HL-60/S4 treated with phorbol 12-myristate 13-acetate at 8.2 ng/mL for 4 days and 3 days (cell line): Measurements from ENCODE around the gene PRPF31.
"Not testable (repeated sequence)": the region's sequence is repeated elsewhere in the genome, so short reads cannot be mapped to it uniquely, and the experiment has no call there.

Experiments
- in situ Hi-C: fragments of 300-500 bp; cut with MboI; formaldehyde crosslinking; loops from 2 replicates; pipeline ENCODE4 v1.15.0; 2022; ENCODE audit warnings: low sequenced_read_pairs

PRPF31 gene

DNA sequence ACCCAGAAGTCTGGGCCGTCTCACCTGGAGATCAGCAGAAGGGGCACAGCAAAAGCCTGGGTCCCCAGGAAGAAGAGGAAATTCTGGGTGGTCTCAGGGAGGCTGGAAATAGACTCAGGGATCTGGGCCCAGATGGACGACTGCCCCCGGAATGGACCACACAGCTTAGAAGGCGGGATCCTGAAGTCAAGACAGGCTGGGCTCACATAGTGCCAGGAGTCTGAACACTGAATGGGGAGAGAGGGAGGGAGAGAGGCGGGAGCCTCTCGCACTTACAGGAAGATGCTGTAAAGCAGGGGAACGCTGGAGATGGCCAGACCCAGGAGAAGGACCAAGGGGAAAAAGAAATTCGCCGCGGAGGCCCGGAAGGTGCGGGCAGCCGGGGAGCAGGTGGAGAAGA lies 45.3 kb downstream of the PRPF31 start:
- in situ Hi-C loops: no loop called here

DNA sequence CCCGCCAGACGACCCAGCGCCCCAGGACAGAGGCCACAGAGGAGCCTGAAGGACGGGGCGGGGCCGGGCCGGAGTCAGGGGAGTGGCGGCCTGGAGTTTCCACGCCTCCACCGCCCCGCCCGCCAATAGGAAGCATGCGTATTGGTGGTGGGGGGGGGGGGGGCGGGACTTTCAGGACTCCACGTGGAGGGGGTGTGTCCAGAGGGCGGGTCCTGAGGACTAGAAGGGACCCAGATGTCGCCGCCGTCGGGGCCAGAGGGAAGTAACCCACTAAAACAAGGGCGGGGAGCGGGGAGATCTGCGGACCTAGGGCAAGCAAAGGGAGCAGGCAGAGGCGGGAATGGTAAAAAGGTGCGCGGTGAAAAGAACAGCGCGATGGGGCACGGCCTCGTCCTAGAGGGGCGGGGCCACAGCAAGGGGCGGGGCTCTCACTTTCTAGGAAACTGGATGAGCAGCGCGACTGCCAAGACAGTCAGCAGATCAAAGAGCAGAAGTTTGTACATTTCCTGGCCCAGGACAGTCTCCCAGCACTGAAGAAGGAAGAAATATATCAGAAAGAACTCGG lies 46.8 kb downstream of the PRPF31 start:
- in situ Hi-C loops: no loop called here

DNA sequence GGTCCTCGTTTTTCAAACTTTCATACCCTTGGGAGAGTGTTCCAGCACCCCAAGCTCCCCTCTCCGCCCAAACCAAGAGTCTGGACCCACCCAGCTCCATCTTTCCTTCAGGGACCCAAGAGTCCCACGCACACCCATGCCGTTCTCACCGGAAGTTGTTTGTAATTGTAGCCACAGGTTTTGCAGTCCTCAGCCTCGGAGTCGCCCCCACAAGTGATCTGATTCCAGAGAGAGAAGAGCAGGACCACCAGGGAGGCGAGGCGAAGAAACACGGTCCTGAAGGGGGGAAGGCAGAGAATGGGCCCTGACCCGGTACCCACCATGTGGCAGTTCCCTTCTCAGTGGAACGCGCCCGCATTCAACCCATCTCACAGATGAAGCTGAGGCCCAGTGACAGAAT lies 47.3 kb downstream of the PRPF31 start:
- in situ Hi-C loops: no loop called here

DNA sequence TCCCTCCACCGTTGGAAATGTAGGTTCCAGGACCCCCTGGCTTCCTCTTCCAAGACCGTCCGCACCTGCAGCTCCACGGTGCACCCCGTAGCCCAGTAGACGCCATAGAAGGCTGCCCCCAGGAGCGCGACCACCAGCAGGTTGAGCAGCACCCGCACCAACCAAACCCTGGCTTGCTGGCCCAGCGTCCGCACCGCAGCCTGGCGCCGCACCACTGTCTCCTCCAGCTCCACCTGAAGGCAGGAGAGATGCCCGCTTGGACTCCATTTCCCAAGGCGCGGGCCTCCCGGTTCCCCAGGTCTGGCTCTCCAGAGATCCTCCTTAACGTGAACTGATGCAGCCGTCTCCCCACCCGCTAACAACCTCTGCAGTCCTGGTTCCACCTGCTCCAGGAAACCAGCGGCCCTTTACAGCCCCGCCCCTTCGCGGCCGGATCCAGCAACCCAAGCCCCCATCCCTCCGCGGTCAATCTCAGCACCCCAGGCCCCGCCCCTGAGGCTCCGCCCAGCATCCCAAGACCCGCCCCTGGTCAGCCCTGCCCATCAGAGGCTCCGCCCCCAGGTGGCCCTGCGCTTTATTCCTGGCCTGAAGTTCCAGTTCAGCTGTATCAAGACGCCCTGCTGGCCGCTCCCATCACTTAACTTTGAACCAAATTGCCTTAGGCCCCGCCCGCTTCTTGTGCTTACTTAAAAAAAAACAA lies 49.0 kb downstream of the PRPF31 start:
- in situ Hi-C loops: no loop called here

DNA sequence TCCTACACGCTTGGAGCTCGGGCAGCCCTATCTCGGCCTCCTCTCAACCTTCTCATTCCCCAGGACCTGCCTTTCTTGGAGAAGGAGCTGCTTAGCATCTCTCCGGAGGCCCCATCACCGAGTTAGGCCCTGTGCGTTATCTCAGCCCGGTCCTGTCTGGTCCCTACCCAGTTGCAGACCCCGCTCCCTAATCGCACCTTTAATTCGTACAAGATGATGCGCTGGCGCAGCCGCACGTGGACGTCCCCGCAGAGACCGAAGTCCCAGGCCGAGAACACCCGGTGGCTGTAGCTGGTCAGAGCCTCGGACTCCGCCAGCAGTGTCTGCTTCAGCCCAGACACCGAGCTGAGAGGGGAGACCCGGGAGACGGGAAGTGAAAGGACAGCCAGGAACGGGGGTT lies 49.7 kb downstream of the PRPF31 start:
- in situ Hi-C loops: no loop called here

DNA sequence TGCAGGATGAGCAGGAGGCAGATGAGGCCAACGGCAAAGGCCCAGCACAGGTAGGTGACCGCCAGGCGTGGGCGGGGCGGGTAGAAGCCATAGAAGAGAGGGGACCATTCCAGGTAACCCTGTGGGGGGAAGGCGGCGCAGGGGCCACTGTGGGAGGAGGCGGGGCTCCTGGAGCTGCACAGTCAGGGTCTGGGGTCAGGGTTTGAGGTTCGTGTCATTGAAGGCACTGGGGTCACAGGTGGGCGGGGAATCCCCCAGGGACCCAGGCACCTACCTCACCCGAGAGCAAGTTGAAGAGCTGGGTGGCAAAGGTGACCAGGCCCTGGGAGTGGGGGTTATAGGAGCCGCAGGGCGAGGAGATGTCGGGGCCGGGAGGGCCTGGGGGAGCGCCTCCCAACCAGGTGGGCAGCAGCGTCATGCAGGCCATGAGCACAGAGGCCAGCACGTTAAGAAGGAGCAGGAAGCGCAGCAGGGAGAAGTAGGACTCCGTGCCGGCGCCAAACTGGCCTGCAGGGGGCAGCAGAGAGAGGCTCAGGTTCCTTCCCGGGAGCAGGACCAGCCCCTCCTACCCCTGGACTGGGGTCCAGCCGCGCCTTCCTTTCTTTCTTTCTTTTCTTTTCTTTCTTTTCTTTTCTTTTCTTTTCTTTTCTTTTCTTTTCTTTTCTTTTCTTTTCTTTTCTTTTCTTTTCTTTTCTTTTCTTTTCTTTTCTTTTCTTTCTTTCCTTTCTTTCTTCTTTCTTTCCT lies 52.8 kb downstream of the PRPF31 start:
- in situ Hi-C loops: no loop called here

DNA sequence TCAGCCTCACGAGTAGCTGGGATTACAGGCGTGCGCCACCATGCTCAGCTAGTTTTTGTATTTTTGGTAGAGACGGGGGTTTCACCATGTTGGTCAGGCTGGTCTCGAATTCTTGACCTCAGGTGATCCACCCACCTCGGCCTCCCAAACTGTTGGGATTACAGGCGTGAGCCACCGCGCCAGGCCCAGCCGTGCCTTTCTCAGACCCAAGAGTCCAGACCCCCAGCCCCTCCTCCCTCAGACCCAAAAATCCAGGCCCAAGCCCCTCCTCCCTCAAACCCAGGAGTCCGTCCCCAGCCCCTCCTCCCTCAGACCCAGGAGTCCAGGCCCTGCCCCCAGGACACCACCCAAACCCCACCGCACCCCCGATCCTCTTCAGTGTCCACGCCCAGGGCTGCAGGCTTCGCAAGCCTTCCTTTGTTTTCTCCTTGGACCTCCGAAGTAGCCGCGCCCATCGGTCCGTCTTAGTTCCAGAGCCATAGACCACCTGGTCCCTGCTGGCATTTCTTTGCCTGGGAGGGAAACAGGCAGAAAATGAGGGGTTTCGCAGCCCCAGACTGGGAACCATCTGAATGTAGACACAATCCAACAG lies 53.7 kb downstream of the PRPF31 start:
- in situ Hi-C loops: no loop called here

DNA sequence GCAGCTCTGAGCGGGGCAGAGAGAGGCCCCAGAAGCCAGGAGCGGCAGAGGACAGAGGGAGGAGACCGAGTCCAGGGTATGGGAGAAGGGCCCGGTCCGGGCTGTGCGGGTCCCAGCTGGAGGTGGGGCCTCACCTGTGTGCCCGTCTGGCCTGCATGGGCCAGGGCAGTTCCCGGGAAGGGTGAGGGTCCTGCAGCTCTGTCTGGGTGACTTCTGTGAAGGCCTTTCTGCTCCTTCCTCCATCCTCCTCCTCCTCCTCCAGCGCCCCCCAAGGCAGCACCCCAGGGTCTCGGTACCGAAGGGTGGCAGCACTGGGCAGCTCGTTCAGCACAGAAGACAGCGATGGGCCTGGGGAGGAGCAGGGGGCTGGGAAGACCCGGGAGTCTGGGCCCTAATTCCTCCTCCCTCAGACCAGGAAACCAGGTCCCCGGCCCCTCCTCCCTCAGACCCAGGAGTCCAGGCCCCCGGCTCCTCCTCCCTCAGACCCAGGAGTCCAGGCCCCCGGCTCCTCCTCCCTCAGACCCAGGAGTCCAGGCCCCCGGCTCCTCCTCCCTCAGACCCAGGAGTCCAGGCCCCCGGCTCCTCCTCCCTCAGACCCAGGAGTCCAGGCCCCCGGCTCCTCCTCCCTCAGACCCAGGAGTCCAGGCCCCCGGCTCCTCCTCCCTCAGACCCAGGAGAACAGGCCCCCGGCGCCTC lies 56.3 kb downstream of the PRPF31 start:
- in situ Hi-C loops: not testable (repeated sequence)

DNA sequence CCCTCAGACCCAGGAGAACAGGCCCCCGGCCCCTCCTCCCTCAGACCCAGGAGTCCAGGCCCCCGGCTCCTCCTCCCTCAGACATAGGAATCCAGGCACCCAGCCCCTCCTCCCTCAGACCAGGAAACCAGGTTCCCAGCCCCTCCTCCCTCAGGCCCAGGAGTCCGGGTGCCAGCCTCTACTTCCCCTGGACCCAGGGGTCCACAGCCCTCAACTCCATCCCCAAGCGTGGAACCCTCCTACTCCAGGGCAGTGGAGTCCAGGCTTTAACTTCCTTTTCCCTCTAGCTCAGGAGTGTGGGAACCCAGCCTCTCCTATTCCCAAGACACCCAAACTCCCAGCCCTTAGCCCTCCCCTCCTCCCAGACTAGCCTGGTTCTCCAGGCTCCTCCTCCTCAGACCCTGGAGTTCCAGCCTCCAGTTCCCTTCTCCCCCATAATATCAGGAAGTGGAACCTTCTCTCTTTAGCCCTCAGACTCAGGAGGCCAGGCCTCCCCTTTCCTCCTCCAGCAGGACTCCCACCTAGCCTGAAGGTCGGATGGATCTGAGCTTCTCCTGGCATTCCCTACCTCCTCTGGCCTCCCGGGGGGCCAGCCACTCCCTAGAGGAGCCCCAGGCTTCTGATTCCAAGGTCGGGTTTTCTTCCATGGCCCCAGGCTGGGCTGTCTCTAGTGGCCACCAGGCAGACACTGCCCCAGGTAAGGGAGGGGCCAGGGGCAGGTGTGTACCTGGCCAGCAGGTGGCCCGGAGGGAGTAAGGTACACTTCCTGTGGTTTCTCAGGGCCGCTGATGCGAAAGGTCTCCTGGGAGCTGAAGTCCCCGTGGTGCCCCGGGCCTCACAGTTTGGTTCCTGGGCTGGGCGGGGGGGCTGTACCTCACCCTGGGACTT lies 57.2 kb downstream of the PRPF31 start, which contains the start of gene TMC4:
TMC4 (minus strand) TSS at position 690 of the 888 bp plus-strand sequence; CDS start at position 647, 43 bp downstream.
- in situ Hi-C loops: no loop called here

DNA sequence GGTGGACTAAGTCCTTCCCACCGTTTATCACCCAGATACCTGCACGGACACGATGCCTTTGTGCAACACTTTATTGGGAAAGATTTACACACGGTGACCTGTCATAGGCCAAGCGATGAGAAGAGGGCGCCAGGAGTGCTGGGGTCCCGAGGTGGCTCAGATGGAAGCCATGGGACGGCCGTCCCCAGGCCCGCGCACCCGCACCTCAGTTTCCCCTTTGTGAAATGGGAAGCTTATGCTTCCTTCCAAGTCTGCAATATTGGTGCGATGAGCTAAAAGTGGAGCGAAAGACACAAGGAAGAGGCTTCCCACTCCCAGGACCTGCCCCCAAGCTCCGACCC lies 57.8 kb downstream of the PRPF31 start:
- in situ Hi-C loops: no loop called here

DNA sequence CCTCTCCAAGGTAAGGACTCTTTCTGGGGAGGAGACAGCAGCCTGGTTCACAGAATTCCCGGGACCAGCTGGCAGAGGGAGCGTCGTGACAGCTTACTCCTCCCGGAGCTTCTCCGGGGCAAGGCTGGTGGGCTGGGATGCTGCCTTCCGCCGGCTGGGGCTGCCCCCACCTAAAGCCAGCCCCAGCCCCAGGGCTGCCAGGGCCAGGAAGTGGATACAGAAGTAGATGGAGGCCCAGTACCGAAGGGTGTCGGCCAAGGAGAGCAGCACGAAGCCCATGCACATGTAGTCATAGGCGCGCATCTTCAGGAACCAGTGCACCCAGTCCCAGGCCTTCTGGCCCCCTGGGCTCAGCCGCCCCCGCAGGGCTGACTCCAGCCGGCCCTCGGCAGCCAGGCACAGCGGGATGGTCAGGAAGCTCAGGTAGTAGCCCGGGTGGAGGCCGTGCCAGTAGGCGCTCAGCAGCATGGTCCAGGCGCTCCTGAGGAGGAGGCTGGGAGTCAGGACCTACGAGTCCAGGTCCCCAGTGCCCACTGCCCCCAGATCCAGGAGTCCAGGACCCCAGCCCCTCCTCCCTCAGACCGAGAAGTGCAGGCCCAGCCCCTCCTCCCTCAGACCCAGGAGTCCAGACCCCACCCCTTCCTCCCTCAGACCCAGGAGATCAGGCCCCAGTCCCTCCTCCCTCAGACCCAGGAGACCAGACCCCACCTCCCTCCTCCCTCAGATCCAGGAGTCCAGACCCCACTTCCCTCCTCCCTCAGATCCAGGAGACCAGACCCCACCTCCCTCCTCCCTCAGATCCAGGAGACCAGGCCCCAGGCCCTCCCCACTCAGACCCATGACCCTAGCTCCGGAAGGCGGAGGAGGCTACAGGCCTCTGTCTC lies 58.6 kb downstream of the PRPF31 start:
- in situ Hi-C loops: no loop called here

DNA sequence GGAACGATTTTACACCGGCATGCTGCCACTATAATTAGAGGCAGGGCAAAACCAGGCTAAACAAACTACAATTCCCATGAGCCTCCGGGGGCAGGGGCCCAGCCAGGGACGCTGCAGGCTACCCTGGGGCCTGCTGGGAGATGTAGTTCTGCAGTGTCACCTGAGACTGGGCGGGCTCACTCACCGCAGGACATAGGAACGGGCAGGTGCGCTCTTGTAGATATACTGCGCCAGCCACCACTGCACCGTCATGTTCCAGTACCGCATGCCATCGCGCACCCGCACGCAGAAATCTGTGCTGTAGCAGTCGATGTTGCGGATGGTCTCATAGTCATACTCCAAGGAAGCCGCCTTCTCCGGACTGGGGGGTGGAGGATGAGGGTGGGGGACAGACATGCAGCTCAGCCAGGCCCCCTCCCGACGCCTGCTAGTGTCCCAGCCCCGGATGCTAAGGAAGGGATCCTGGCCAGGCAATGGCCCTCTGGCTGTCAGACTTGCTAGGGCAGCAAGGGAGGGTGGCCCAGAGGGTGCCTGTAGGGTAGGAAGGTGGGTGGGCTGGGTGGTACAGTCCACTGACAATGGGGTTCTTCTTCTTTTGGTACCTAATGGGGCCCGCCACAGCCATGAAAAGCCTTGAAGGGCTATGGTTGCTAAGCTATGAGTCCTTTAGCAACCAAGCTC lies 63.2 kb downstream of the PRPF31 start:
- in situ Hi-C loops: no loop called here

DNA sequence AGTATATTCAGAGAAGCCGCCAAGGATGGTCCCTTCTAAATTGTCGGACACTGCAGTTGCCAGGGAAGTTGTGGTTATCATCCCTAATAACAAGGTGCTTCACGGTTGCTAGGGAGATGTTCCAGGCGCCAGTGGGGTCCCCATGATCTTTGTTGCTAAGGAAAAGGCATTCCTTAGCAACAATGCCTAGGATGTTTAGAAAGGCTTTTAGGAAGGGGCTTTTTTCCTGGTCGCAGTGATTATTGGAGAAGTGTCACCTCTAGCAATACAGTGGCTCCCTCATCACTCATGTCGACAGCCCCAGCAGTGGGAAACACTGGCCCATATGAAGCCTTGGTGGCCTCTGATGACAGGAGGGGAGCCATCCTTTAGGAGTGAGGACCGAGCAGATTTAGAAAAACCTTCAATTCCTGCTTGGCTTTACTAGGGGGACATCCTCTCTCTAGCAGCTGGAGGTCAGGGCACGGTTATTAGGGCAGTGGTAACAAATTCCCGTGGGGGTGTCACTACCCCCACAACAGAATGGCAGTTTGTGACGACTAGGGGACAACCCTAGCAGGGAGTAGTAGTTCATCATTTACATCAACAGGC lies 63.8 kb downstream of the PRPF31 start:
- in situ Hi-C loops: no loop called here

DNA sequence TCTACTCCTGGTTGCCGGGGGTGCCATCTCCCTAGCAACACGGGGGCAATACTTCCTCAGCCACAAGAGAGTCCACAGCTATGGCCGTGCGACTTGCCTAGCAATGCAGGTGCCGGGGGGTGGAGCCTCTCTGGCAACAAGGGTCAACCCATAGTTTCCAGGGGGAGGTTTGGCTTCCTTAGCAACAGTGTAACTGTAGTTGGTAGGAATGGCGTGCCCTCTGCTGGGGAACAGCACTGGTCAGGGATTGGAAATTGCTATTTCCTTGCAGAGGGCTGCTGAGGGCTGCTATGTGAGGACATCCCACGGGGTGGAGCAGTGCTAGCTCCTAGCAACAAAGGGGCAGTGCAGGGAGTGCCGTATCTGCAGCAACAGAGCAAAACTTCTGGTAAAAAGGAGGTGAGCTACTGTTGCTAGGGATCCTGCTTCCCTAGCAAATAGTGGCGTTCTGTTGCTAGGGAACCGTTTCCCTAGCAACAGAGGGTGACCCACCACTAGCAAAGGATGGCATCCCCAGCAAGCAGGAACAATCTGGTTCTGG lies 64.4 kb downstream of the PRPF31 start:
- in situ Hi-C loops: no loop called here

DNA sequence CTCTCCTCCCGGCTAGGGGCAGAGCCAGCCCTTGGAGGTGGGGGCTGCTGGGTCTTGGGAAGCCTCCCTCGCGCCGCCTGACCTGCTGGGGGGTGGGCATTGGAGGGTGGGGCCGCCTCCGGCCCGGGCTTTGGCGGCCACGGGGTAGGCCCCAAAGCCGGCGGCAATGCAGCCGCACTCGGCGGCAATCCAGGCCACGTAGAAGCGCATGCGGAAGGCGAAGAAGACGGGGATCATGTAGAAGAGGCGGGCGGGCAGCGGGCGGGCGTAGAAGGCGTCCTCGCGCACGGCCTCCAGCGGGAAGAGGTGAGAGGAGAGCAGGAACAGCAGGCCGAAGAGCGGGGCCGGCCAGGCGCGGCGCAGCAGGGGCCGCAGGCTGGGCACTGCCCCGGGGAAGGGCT lies 65.1 kb downstream of the PRPF31 start:
- in situ Hi-C loops: no loop called here
